GM21423 (cell line): Measurements from ENCODE around the gene SLC22A16.
"Not testable (repeated sequence)": the region's sequence is repeated elsewhere in the genome, so short reads cannot be mapped to it uniquely, and the experiment has no call there.

Experiments
- ATAC-seq: cut with Tn5 transposase; IDR thresholded peaks from one replicate; pipeline ENCODE4 v1.9.1; 2021; ENCODE audit warnings: mild to moderate bottlenecking, moderate library complexity; ENCODE audit not compliant: unreplicated experiment

The SLC22A16 gene, protein sequence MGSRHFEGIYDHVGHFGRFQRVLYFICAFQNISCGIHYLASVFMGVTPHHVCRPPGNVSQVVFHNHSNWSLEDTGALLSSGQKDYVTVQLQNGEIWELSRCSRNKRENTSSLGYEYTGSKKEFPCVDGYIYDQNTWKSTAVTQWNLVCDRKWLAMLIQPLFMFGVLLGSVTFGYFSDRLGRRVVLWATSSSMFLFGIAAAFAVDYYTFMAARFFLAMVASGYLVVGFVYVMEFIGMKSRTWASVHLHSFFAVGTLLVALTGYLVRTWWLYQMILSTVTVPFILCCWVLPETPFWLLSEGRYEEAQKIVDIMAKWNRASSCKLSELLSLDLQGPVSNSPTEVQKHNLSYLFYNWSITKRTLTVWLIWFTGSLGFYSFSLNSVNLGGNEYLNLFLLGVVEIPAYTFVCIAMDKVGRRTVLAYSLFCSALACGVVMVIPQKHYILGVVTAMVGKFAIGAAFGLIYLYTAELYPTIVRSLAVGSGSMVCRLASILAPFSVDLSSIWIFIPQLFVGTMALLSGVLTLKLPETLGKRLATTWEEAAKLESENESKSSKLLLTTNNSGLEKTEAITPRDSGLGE

GRCh38 chr6:110476046-110476849, at the start of gene SLC22A16:
TSS of gene SLC22A16 (minus strand) at chr6:110476613. CDS start at chr6:110476574, 39 bp downstream.
- ATAC-seq: no peak

DNA sequence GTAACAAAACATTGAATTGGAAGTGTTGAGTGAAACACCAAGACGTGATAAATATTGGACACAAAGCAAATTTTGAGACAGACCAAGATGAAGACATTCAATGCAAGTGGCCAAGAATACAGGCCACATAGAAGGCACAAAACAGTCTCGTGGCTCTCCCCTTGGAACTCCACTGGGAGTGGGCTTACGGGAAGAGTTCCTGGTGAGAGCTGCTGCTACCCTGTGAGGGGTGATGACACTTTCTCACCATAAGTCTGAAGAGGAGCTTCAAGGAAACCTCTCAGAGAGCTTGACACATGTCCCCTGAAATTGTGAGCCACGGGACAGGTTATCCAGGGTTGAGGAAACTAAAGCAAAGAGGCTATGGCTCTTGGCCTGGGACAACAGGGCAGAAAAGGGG, 48.6 kb upstream of the SLC22A16 start:
- no peak for ATAC-seq

GRCh38 chr6:110524305-110524704, 47.9 kb upstream of the SLC22A16 start:
- ATAC-seq: no peak

DNA sequence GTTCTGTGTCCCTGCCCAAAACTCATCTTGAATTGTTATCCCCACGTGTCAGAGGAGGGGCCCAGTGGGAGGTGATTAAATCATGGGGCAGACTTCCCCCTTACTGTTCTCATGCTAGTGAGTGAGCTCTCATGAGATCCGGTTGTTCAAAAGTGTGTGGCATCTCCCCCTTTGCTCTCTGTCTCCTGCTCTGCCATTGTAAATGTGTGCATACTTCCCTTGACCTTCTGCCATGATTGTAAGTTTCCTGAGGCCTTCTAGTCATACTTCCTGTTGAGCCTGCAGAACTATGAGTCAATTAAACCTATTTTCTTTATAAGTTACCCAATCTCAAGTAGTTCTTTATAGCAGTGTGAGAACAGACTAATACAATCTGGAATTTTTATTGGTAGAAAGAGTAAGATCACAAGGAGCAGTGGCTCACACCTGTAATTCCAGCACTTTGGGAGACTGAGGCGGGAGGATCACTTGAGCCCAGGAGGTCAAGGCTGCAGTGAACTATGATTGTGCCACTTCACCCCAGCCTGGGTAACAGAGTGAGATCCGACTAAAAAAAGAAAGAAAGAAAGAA, 47.1 kb upstream of the SLC22A16 start:
- no peak for ATAC-seq

DNA sequence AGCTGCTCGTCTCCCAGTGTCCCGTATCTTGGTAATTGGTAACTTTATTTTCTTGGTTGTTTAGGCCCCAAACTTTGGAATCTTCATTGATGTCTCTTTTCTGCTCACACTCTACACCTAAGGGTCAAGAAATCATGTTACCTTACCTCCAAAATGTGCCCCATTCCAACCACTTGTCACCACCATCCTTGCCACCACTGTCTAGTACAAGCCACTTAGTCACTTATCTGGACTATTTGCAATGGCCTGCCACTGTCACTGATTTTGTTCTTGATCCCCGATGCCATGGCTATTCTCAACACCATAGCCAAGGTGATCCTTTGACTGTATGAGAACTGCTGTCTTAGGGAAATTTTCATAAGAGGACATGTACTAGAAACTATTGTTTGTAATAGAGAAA, 46.0 kb upstream of the SLC22A16 start:
- no peak for ATAC-seq

DNA sequence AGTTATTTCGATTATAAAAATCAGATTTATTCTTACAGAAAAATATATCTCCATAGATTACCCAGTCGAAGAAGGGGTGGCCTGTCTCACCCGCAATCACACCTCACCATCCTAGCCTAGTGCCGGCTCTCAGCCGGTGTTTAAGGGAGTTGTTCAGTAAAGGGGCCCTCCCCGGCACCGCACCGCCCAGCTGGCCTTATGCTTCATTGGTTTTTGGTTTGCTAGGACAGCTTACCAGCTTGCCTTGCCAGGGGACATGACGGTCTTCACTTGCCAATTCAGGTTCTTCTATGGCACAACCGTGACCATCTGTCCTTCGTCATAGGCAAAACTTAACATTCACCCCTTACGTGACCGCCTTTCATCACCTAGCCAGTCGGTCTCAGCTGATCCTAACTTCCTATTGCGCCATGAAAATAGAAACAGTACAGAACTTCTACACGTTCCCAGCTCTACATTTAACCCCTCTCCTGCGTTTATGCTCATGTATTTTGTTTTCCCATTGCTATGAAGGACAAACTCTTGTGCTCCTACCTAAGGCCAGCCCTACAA, 44.7 kb upstream of the SLC22A16 start:
- ATAC-seq: no peak

DNA sequence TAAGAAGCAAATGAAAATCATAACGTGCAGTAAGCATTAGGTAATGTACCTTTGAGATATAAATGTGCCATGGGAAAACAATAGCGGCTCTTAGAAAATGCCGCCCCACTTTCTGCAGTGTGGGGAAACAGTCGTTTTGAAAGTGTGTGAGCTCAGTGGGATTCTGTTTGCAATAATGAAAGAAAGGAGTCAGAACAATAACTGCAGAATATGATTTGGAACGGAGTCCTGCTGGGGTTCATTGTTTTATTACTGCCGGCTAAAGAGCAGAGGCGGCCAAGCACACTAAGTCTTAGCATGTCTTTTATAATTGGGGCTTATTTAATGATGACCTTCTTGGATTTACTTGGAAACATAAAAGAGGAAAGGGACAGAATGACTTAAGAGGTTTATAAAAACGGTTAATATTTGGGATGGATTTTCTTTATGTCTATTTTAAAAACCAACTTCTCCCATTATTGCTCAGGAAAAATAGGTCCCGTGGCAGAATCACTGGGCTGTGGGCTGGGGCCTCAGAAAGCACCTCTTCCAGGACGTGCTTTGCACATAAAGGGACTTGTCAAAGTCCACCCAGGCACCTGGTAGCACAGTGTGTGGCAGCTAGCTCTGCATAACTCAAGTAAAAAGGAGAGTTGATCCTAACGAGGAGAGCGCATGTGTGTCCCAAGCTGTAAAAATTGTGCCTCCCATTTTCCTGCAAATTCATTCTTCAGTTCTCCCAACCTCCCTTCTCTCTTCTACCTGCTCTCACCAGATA, 44.0 kb upstream of the SLC22A16 start:
- no peak for ATAC-seq

DNA sequence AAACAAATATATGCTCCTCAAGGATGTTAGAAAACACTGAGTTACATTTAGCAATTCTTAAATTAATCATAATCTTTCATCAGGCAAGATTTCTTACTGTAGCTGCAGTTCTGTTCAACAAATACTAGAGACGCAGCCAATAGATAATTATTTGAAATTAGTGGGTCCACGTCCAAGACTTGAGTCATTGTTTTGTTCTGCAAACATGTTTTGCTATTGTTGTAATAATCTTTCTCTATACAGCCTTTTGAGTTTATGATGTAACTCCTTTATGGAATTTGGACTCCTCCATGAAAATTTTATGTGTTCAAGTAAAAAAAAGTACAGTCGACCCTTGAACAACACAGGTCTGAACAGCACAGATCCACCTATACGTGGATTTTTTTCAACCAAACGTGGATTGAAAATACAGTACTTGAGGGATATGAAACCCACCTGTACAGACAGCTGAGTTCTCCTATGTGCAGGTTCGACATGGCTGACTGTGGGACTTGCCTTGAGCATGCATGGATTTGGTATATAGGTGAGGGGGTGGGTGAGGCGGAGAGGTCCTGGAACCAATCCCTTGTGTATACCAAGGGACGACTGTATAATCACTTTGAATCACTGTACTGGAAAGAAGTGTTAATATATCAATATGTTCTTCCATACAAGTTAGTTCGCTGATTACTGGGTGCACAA, 41.3 kb upstream of the SLC22A16 start:
- ATAC-seq: no peak

- no peak for ATAC-seq
Observed at GRCh38 chr6:110517034-110517433, 40.6 kb upstream of the SLC22A16 start.

GRCh38 chr6:110514818-110515217, 38.4 kb upstream of the SLC22A16 start:
- no peak for ATAC-seq

GRCh38 chr6:110512991-110513390, 36.6 kb upstream of the SLC22A16 start:
- ATAC-seq: no peak

GRCh38 chr6:110512549-110512948, 36.1 kb upstream of the SLC22A16 start:
- not testable (repeated sequence) for ATAC-seq

- no peak for ATAC-seq
Observed at GRCh38 chr6:110511401-110511800, 35.0 kb upstream of the SLC22A16 start.

- no peak for ATAC-seq
Observed at GRCh38 chr6:110509617-110510241, 33.3 kb upstream of the SLC22A16 start.

GRCh38 chr6:110504891-110505290, 28.5 kb upstream of the SLC22A16 start:
- ATAC-seq: not testable (repeated sequence)

- ATAC-seq: no peak
Observed at GRCh38 chr6:110495949-110496348, 19.5 kb upstream of the SLC22A16 start.

DNA sequence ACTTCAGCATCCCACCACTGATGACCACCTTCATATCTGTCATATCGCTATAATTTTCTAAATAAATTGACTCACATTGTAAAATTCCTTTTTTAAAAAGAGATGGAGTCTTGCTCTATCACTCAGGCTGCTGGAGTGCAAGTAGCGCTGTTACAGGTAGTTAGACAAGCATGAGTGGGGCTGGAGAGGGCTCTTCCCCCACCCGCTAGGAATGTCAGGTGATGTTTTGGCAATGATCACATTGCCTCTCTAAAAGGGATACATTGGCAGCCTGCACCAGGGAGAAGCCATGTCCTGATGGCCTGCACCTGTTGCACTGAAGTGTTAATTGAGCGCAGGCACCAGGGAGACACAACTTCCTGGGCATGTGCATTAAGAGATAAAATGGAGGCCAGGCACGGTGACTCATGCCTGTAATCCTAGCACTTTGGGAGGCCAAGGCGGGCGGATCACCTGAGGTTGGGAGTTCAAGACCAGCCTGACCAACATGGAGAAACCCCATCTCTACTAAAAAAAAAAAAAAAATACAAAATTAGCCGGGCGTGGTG, 16.9 kb upstream of the SLC22A16 start:
- no peak for ATAC-seq

DNA sequence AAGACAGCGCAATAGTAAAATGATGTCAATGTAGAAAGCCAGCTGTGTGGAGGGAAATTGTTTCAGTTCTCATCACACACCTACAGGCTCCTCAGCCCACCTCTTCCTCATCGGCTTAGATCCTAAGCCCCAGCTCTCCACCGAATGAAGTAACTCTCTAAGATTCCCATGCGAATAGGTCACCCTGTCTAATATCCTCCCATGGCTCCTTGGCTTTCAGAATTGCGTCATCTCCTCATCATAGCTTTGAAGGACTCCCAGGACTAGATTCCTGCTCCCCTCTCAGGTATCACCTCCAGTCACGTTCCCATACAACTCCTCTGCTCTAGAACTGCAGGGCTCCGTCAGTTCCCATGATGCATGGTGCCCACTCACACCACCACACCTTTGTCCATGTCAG, 16.2 kb upstream of the SLC22A16 start:
- ATAC-seq: no peak
